ENCODE measurements around the gene GABBR2. TPM values are rescaled to one million over a fixed set of nuclear protein-coding genes. Genes with fewer than 3 reads are reported as not detected.

GABBR2 gene
- total and polyA plus RNA-seq, 4 experiments from 2014 or later: not detected

DNA sequence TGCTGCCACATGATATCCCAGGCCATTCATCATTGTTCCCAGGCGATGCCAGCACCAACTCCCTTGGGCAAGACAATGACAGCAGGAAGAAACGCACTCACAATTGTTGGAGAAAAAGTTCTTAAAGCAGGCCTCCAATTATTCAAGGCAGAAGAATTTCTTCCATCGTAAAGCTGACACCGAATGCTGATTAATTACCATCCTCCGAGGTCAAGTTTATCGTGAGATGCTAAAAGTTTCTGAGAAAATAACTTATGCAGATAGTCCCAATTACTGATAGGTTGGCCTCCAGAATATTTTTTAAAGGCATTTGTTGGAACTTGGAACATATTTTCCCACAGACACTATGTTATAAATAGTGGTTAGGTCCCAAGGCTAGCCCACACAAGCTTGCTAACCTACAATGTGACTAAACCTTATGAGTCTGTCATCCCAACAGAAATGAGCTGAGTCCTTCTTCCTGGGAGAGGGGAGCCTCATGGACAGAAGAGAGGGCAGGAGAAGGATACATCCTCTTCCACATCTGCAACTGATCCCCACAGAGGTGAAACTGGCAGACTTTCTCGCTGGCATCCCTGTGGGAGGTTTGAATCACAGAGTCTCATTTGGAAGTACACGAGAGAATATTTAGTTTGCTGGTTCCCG lies 250.9 kb downstream of the GABBR2 start:
- Mint-ChIP-seq H3K4me3 (no peak overlapping the region), H3K4me1 (no peaks in the 10 kb centered on the region), H3K27ac (no peak overlapping the region), H3K9me3 (peaks cover 0 to 42% (median 31%) of the 10 kb centered on the region in 8 donors), H3K36me3 (no peaks in the 10 kb centered on the region), H3K27me3 (peaks cover 17 to 21% of the 10 kb centered on the region in 2 donors)
- no peak for DNase-seq
- Histone ChIP-seq H3K27me3 (ENCODE audit: insufficient read depth, low read length) (no peaks in the 10 kb centered on the region), H3K36me3 (ENCODE audit: insufficient read depth, low read length) (no peaks in the 10 kb centered on the region), H3K4me1 (ENCODE audit: insufficient read depth, low read length) (no peaks in the 10 kb centered on the region), H3K27ac (ENCODE audit: low read depth, low read length) (no peak overlapping the region), H3K4me3 (ENCODE audit: low read length in 2 of 2) (no peak overlapping the region), H3K9me3 (ENCODE audit: control insufficient read depth in 1 of 2, low read length in 2 of 2) (no peaks in the 10 kb centered on the region)
- POLR2A ChIA-PET (ENCODE audit: partially characterized antibody): no interaction called here
- intact Hi-C loops (cut with micrococcal nuclease): no loop called here
- CTCF ChIA-PET (ENCODE audit: partially characterized antibody): no interaction called here

DNA sequence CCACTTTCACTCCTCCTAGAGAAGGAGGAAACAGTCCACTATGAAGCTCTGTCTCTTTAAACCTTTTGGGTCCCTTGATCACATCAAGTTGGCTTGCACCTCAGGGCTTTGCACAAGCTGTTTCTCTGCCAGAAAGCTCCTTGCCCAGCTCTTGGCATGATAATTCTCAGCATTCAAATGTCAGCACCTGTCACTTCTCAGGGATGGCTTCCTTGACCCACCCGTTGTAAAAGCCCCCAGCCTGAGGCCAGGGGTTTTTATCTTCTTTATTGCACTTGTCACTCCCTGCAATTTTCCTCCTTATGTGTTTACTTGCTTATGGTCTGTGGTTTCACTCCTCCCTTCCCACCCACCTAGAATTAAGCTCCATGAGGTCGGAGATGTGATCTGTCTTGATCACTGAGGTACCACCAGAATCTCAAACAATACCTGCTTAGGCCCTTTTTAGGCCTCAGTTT lies 252.6 kb downstream of the GABBR2 start:
- peaks cover 18 to 23% of the 10 kb centered on the region in 2 donors for H3K27me3 Mint-ChIP-seq
- Histone ChIP-seq H3K4me3 (ENCODE audit: low read length in 2 of 2) (no peak overlapping the region), H3K9me3 (ENCODE audit: control insufficient read depth in 1 of 2, low read length in 2 of 2) (no peaks in the 10 kb centered on the region), H3K4me1 (ENCODE audit: insufficient read depth, low read length) (no peaks in the 10 kb centered on the region), H3K27ac (ENCODE audit: low read depth, low read length) (no peak overlapping the region), H3K36me3 (ENCODE audit: insufficient read depth, low read length) (no peaks in the 10 kb centered on the region), H3K27me3 (ENCODE audit: insufficient read depth, low read length) (no peaks in the 10 kb centered on the region)
- intact Hi-C loops (cut with micrococcal nuclease): no loop called here
- peaks cover 0 to 30% (median 21%) of the 10 kb centered on the region in 8 donors for H3K9me3 Mint-ChIP-seq
- no peaks in the 10 kb centered on the region for H3K4me1 Mint-ChIP-seq
- no peak overlapping the region for H3K27ac Mint-ChIP-seq
- ChIA-PET CTCF (ENCODE audit: partially characterized antibody) (no interaction called here), POLR2A (ENCODE audit: partially characterized antibody) (no interaction called here)
- no peak for DNase-seq
- H3K36me3 Mint-ChIP-seq: no peaks in the 10 kb centered on the region
- no peak overlapping the region for H3K4me3 Mint-ChIP-seq

- ChIA-PET CTCF (ENCODE audit: partially characterized antibody) (no interaction called here), POLR2A (ENCODE audit: partially characterized antibody) (no interaction called here)
- no peaks in the 10 kb centered on the region for H3K4me1 ChIP-seq (ENCODE audit: insufficient read depth, low read length)
- no peaks in the 10 kb centered on the region for H3K4me1 Mint-ChIP-seq
- H3K27ac Mint-ChIP-seq: no peak overlapping the region
- no peak overlapping the region for H3K4me3 Mint-ChIP-seq
- intact Hi-C loops (cut with micrococcal nuclease): no loop called here
- H3K9me3 ChIP-seq (ENCODE audit: control insufficient read depth in 1 of 2, low read length in 2 of 2): no peaks in the 10 kb centered on the region
- no peaks in the 10 kb centered on the region for H3K27me3 ChIP-seq (ENCODE audit: insufficient read depth, low read length)
- no peak overlapping the region for H3K4me3 ChIP-seq (ENCODE audit: low read length in 2 of 2)
- no peaks in the 10 kb centered on the region for H3K36me3 ChIP-seq (ENCODE audit: insufficient read depth, low read length)
- no peak for DNase-seq
- H3K36me3 Mint-ChIP-seq: no peaks in the 10 kb centered on the region
- H3K27me3 Mint-ChIP-seq: peaks cover 18 to 23% of the 10 kb centered on the region in 2 donors
- peaks cover 0 to 23% (median 15%) of the 10 kb centered on the region in 8 donors for H3K9me3 Mint-ChIP-seq
- H3K27ac ChIP-seq (ENCODE audit: low read depth, low read length): no peak overlapping the region
Observed at GRCh38 chr9:98455256-98456155, 253.2 kb downstream of the GABBR2 start.

DNA sequence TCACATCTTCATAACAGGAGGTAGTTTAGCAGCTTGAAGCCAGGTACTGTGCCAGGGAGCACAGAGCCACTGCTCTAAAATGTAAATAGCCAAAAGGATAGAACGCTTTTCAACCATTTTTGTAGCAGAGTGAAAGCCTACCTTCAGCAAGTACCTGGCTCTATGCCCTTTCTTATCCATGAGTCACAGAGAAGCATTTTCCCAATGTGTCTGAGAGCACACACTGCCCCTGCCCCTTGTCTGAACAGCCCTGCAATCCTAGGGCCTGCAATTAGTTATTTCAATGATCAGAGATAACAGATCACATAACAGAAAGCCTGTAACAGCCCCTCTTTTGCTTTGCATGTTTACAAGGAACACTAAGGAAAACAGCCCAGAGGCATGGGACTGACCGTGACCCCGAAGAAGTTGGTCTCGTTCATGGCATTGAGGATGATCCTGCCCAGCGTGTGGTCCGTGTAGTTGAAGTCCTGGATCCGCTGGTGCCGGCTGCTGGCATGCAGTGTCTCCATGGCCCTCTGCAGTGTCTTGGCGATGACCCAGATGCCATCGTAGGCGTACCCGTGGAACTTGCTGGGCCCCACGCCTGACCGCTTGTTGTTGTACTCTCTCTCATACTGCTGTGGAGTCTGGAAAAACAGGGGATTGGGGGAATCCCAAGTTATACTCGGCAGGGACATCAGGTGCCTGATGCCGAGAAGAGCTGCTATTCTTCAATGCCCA lies 255.0 kb downstream of the GABBR2 start:
- Histone ChIP-seq H3K27me3 (ENCODE audit: insufficient read depth, low read length) (no peaks in the 10 kb centered on the region), H3K36me3 (ENCODE audit: insufficient read depth, low read length) (no peaks in the 10 kb centered on the region), H3K9me3 (ENCODE audit: control insufficient read depth in 1 of 2, low read length in 2 of 2) (no peaks in the 10 kb centered on the region), H3K4me1 (ENCODE audit: insufficient read depth, low read length) (no peaks in the 10 kb centered on the region), H3K27ac (ENCODE audit: low read depth, low read length) (no peak overlapping the region), H3K4me3 (ENCODE audit: low read length in 2 of 2) (no peak overlapping the region)
- Mint-ChIP-seq H3K4me1 (no peaks in the 10 kb centered on the region), H3K4me3 (no peak overlapping the region), H3K27ac (peak overlapping the region in 1 of 7 donors; percentile 47), H3K9me3 (peaks cover 0 to 10% (median 1%) of the 10 kb centered on the region in 8 donors), H3K27me3 (peaks cover 18 to 23% of the 10 kb centered on the region in 2 donors), H3K36me3 (no peaks in the 10 kb centered on the region)
- ChIA-PET POLR2A (ENCODE audit: partially characterized antibody) (no interaction called here), CTCF (ENCODE audit: partially characterized antibody) (no interaction called here)
- intact Hi-C loops (cut with micrococcal nuclease): no loop called here
- DNase-seq: no peak

DNA sequence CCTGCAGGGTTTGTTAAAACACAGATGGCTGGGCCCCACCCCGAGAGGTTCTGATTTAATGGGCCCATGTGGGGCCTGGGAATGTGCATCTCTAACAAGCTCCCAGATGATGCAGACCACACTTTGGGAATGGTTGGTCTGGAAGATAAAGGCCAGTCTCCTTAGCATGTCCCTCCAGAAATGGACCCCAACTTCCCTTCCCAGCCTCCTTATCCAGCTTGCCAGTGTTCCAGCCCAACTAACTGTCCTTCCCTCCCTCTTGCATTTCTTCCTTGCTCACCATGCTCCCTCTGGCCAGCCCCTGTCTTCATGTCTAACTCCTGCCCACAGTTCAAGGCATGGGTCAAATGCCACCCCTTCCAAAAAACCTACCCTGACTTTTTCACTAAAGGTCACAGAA lies 257.2 kb downstream of the GABBR2 start:
- Histone ChIP-seq H3K27me3 (ENCODE audit: insufficient read depth, low read length) (no peaks in the 10 kb centered on the region), H3K9me3 (ENCODE audit: control insufficient read depth in 1 of 2, low read length in 2 of 2) (no peaks in the 10 kb centered on the region), H3K4me3 (ENCODE audit: low read length in 2 of 2) (no peak overlapping the region), H3K27ac (ENCODE audit: low read depth, low read length) (no peak overlapping the region), H3K4me1 (ENCODE audit: insufficient read depth, low read length) (no peaks in the 10 kb centered on the region), H3K36me3 (ENCODE audit: insufficient read depth, low read length) (no peaks in the 10 kb centered on the region)
- Mint-ChIP-seq H3K27ac (no peak overlapping the region), H3K4me1 (no peaks in the 10 kb centered on the region), H3K9me3 (peaks cover 0 to 4% (median 0%) of the 10 kb centered on the region in 8 donors), H3K36me3 (no peaks in the 10 kb centered on the region), H3K27me3 (peaks cover 16 to 19% of the 10 kb centered on the region in 2 donors), H3K4me3 (no peak overlapping the region)
- no peak for DNase-seq
- intact Hi-C loops (cut with micrococcal nuclease): no loop called here
- CTCF ChIA-PET (ENCODE audit: partially characterized antibody): no interaction called here
- POLR2A ChIA-PET (ENCODE audit: partially characterized antibody): no interaction called here

DNA sequence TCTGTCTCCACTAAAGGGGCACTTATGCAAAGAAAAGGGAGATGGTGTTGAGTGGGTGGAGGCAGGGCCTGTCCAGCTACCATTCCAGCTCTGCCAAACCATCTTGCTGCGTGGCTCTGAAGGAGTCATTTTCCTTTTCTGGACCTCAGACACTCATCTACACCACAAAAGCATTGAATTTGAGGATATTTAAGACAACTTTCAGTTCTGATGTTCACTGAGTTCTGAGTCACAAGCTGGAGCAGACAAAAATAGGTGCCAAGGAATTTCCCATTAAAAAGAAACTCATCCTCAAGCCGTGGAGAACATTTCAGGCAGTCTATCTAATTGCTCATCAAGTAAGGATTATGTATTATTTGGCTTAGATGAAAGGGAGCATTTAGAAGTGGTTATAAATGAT lies 258.2 kb downstream of the GABBR2 start:
- CTCF ChIA-PET (ENCODE audit: partially characterized antibody): no interaction called here
- no peak overlapping the region for H3K4me3 ChIP-seq (ENCODE audit: low read length in 2 of 2)
- H3K27ac ChIP-seq (ENCODE audit: low read depth, low read length): no peak overlapping the region
- DNase-seq: no peak
- POLR2A ChIA-PET (ENCODE audit: partially characterized antibody): no interaction called here
- H3K9me3 ChIP-seq (ENCODE audit: control insufficient read depth in 1 of 2, low read length in 2 of 2): no peaks in the 10 kb centered on the region
- intact Hi-C loops (cut with micrococcal nuclease): no loop called here
- H3K4me1 ChIP-seq (ENCODE audit: insufficient read depth, low read length): no peaks in the 10 kb centered on the region
- H3K36me3 Mint-ChIP-seq: no peaks in the 10 kb centered on the region
- H3K27me3 ChIP-seq (ENCODE audit: insufficient read depth, low read length): no peaks in the 10 kb centered on the region
- H3K27me3 Mint-ChIP-seq: peaks cover 10% of the 10 kb centered on the region in 2 donors
- H3K4me1 Mint-ChIP-seq: no peaks in the 10 kb centered on the region
- no peaks in the 10 kb centered on the region for H3K36me3 ChIP-seq (ENCODE audit: insufficient read depth, low read length)
- H3K27ac Mint-ChIP-seq: no peak overlapping the region
- H3K9me3 Mint-ChIP-seq: peaks cover 0 to 4% (median 0%) of the 10 kb centered on the region in 8 donors
- H3K4me3 Mint-ChIP-seq: no peak overlapping the region

- H3K4me1 Mint-ChIP-seq: no peaks in the 10 kb centered on the region
- no peak overlapping the region for H3K4me3 Mint-ChIP-seq
- ChIA-PET POLR2A (ENCODE audit: partially characterized antibody) (no interaction called here), CTCF (ENCODE audit: partially characterized antibody) (no interaction called here)
- H3K27me3 ChIP-seq (ENCODE audit: insufficient read depth, low read length): no peaks in the 10 kb centered on the region
- H3K9me3 Mint-ChIP-seq: peaks cover 0 to 4% (median 0%) of the 10 kb centered on the region in 8 donors
- intact Hi-C loops (cut with micrococcal nuclease): no loop called here
- no peaks in the 10 kb centered on the region for H3K4me1 ChIP-seq (ENCODE audit: insufficient read depth, low read length)
- no peaks in the 10 kb centered on the region for H3K36me3 Mint-ChIP-seq
- no peak for DNase-seq
- no peaks in the 10 kb centered on the region for H3K9me3 ChIP-seq (ENCODE audit: control insufficient read depth in 1 of 2, low read length in 2 of 2)
- H3K4me3 ChIP-seq (ENCODE audit: low read length in 2 of 2): no peak overlapping the region
- no peak overlapping the region for H3K27ac Mint-ChIP-seq
- no peak overlapping the region for H3K27ac ChIP-seq (ENCODE audit: low read depth, low read length)
- H3K27me3 Mint-ChIP-seq: peaks cover 7 to 13% of the 10 kb centered on the region in 2 donors
- no peaks in the 10 kb centered on the region for H3K36me3 ChIP-seq (ENCODE audit: insufficient read depth, low read length)
Observed at GRCh38 chr9:98449871-98450270, 258.9 kb downstream of the GABBR2 start.

Data from CD4-positive, alpha-beta memory T cell (primary cell).